Panc1 (cell line): ENCODE results near the gene BACE2.

Experiments used
- CTCF ChIP-seq: fragments of 450-650 bp; IDR thresholded peaks from 2 replicates; pipeline ENCODE4 v1.5.1; 2017; ENCODE audit warnings: mild to moderate bottlenecking
- POLR2AphosphoS5 ChIP-seq: IDR thresholded peaks from 2 replicates; pipeline ENCODE4 v1.6.1; 2012; ENCODE audit warnings: mild to moderate bottlenecking, low read depth, low read length, moderate library complexity
- REST ChIP-seq, 2 experiments: IDR thresholded peaks; 2 replicates each; pipeline ENCODE4 v1.6.1; 2011 to 2012; ENCODE audit warnings: low read depth in 2 of 2, control low read depth in 1 of 2, low read length in 1 of 2, mild to moderate bottlenecking in 1 of 2, moderate library complexity in 1 of 2; ENCODE audit not compliant: insufficient read depth in 1 of 2
- SIN3A ChIP-seq: IDR thresholded peaks from 2 replicates; pipeline ENCODE4 v1.6.1; 2012; ENCODE audit warnings: low read depth, mild to moderate bottlenecking, low read length, moderate library complexity, borderline replicate concordance; ENCODE audit not compliant: insufficient read depth
- TCF7L2 ChIP-seq: IDR thresholded peaks from 2 replicates; pipeline ENCODE4 v1.6.1; 2011; ENCODE audit warnings: mild to moderate bottlenecking, low read depth, low read length, inconsistent platforms

- no peak for TF ChIP-seq CTCF
- no peak for TF ChIP-seq POLR2AphosphoS5
- TF ChIP-seq REST (IDR thresholded peaks at IDR 0.05; ENCODE audit: insufficient read depth in 1 of 2, low read depth in 2 of 2, low read length in 1 of 2), result no peak
- TF ChIP-seq SIN3A, result no peak
- no peak for TF ChIP-seq TCF7L2
Observed at GRCh38 chr21:41222247-41223068, 54.5 kb downstream of the BACE2 start.
